Thoracic aorta (tissue), 2 donors: ENCODE data around the gene HDC. TPM values are rescaled to one million over a fixed set of nuclear protein-coding genes. Genes with fewer than 3 reads are reported as not detected.

Experiments
- ATAC-seq: fragments of 150-250 bp; one replicate; pipeline ENCODE4 v1.8.0; 2017; ENCODE audit warnings: low read depth; ENCODE audit not compliant: insufficient number of reproducible peaks, low FRiP score
- DNase-seq: peaks from one replicate; pipeline ENCODE4 v3.0.0-alpha.2; 2020; ENCODE audit warnings: low spot score
- H3K27ac ChIP-seq, 2 donors: fragments of 200-600 bp; sonication (generic); 1 replicate in 1 of 2; 2 replicates in 1 of 2; pipeline ENCODE4 v1.5.1; 2016; ENCODE audit warnings: mild to moderate bottlenecking in 2 of 2, moderate library complexity in 2 of 2
- H3K27me3 ChIP-seq: fragments of 200-600 bp; sonication (generic); replicated peaks from 2 replicates; pipeline ENCODE4 v1.6.0; 2016; ENCODE audit warnings: mild to moderate bottlenecking; ENCODE audit not compliant: insufficient read depth
- H3K36me3 ChIP-seq: fragments of 200-600 bp; sonication (generic); one replicate; pipeline ENCODE4 v1.5.1; 2016
- H3K4me1 ChIP-seq, 2 donors: fragments of 200-600 bp; sonication (generic); 1 replicate in 1 of 2; 2 replicates in 1 of 2; pipeline versions ENCODE4 v1.5.1 to v1.6.0; 2016; ENCODE audit warnings: low read depth in 2 of 2, mild to moderate bottlenecking in 1 of 2; ENCODE audit not compliant: control insufficient read depth in 1 of 2
- H3K4me3 ChIP-seq: fragments of 200-600 bp; sonication (generic); 2 replicates; pipeline ENCODE4 v1.5.1; 2016; ENCODE audit warnings: mild to moderate bottlenecking
- H3K9me3 ChIP-seq: fragments of 200-600 bp; sonication (generic); 2 replicates; pipeline ENCODE4 v1.5.1; 2016
- CTCF ChIP-seq: fragments of 200-600 bp; sonication (generic); IDR thresholded peaks from one replicate; pipeline ENCODE4 v1.5.1; 2019; ENCODE audit warnings: antibody characterized with exemption
- total RNA-seq, 2 donors: library from RNA; depleted of rRNA; stranded (reverse); fragments of >200 nt; gene quantifications; one replicate each; pipeline versions ENCODE4 v1.1.0 to v1.2.3, GENCODE V29; 2016

HDC gene
- total RNA-seq, 2 donors from 2014 or later = 4.0 to 8.3 TPM

GRCh38 chr15:50298340-50298739 lies 32.8 kb upstream of the HDC start:
- no peak for ATAC-seq
- Histone ChIP-seq H3K27ac (no peak overlapping the region), H3K9me3 (no peaks in the 10 kb centered on the region), H3K4me1 (no peaks in the 10 kb centered on the region), H3K27me3 (no peaks in the 10 kb centered on the region), H3K36me3 (peaks cover 19% of the 10 kb centered on the region), H3K4me3 (no peak overlapping the region)
- no peak for DNase-seq
- TF ChIP-seq CTCF = no peak

GRCh38 chr15:50295966-50296365 lies 30.4 kb upstream of the HDC start:
- no peaks in the 10 kb centered on the region for H3K27me3 ChIP-seq
- DNase-seq = no peak
- no peaks in the 10 kb centered on the region for H3K4me1 ChIP-seq
- H3K4me3 ChIP-seq = no peak overlapping the region
- H3K36me3 ChIP-seq = peaks cover 13% of the 10 kb centered on the region
- no peak for TF ChIP-seq CTCF
- ATAC-seq = no peak
- no peak overlapping the region for H3K27ac ChIP-seq
- no peaks in the 10 kb centered on the region for H3K9me3 ChIP-seq

- Histone ChIP-seq H3K27ac (no peak overlapping the region), H3K36me3 (peaks cover 7% of the 10 kb centered on the region), H3K4me1 (no peaks in the 10 kb centered on the region), H3K4me3 (no peak overlapping the region), H3K9me3 (no peaks in the 10 kb centered on the region), H3K27me3 (no peaks in the 10 kb centered on the region)
- DNase-seq (no peak), ATAC-seq (no peak)
- no peak for TF ChIP-seq CTCF
These were observed 24.2 kb upstream of the HDC start for GRCh38 chr15:50289749-50290148.

GRCh38 chr15:50287324-50288116 lies 22.0 kb upstream of the HDC start:
- no peak for ATAC-seq
- no peak for TF ChIP-seq CTCF

GRCh38 chr15:50281427-50281826 lies 15.9 kb upstream of the HDC start:
- Histone ChIP-seq H3K4me1 (no peaks in the 10 kb centered on the region), H3K36me3 (no peaks in the 10 kb centered on the region), H3K9me3 (no peaks in the 10 kb centered on the region), H3K4me3 (no peak overlapping the region), H3K27me3 (no peaks in the 10 kb centered on the region), H3K27ac (no peak overlapping the region)
- ATAC-seq (no peak), DNase-seq (no peak)
- TF ChIP-seq CTCF = no peak

More at GRCh38 chr15:50287324-50288116, 22.0 kb upstream of the HDC start:
- Histone ChIP-seq H3K36me3 (peaks cover 7% of the 10 kb centered on the region), H3K27ac (no peak overlapping the region), H3K9me3 (no peaks in the 10 kb centered on the region), H3K4me3 (no peak overlapping the region), H3K27me3 (no peaks in the 10 kb centered on the region), H3K4me1 (no peaks in the 10 kb centered on the region)
- DNase-seq = no peak
